HG02610 (cell line): ENCODE measurements around the gene HDAC9.

Experiments used
- ATAC-seq: cut with Tn5 transposase; IDR thresholded peaks from one replicate; pipeline ENCODE4 v1.9.1; 2021; ENCODE audit warnings: mild to moderate bottlenecking, moderate library complexity; ENCODE audit not compliant: unreplicated experiment

Gene HDAC9

GRCh38 chr7:18552943-18553604 lies 57.5 kb downstream of the HDAC9 start:
- no peak for ATAC-seq

GRCh38 chr7:18553605-18554003 lies 58.1 kb downstream of the HDAC9 start:
- ATAC-seq: no peak

- no peak for ATAC-seq
Measured at GRCh38 chr7:18555120-18555519, 59.6 kb downstream of the HDAC9 start.

- no peak for ATAC-seq
Measured at GRCh38 chr7:18555968-18556367, 60.4 kb downstream of the HDAC9 start.

GRCh38 chr7:18558503-18558902 lies 63.0 kb downstream of the HDAC9 start:
- ATAC-seq: no peak

- ATAC-seq: no peak
Measured at GRCh38 chr7:18558910-18559309, 63.4 kb downstream of the HDAC9 start.

GRCh38 chr7:18559756-18560155 lies 64.2 kb downstream of the HDAC9 start:
- ATAC-seq: no peak

GRCh38 chr7:18564779-18565178 lies 69.2 kb downstream of the HDAC9 start:
- ATAC-seq: no peak

GRCh38 chr7:18565337-18565736 lies 69.8 kb downstream of the HDAC9 start:
- ATAC-seq: no peak

GRCh38 chr7:18566205-18566604 lies 70.7 kb downstream of the HDAC9 start:
- no peak for ATAC-seq

GRCh38 chr7:18566829-18567228 lies 71.3 kb downstream of the HDAC9 start:
- ATAC-seq: peak; percentile 100

- ATAC-seq: no peak
Measured at GRCh38 chr7:18570441-18570840, 74.9 kb downstream of the HDAC9 start.

GRCh38 chr7:18570890-18571478 lies 75.4 kb downstream of the HDAC9 start:
- no peak for ATAC-seq

GRCh38 chr7:18572154-18572553 lies 76.6 kb downstream of the HDAC9 start:
- ATAC-seq: peak; percentile 35

- ATAC-seq: no peak
Measured at GRCh38 chr7:18572885-18573284, 77.3 kb downstream of the HDAC9 start.

- no peak for ATAC-seq
Measured at GRCh38 chr7:18573410-18574234, 78.1 kb downstream of the HDAC9 start.

GRCh38 chr7:18574235-18574540 lies 78.6 kb downstream of the HDAC9 start:
- no peak for ATAC-seq

- no peak for ATAC-seq
Measured at GRCh38 chr7:18574676-18575075, 79.1 kb downstream of the HDAC9 start.

GRCh38 chr7:18575622-18576572 lies 80.3 kb downstream of the HDAC9 start:
- ATAC-seq: no peak

GRCh38 chr7:18577096-18577771 lies 81.7 kb downstream of the HDAC9 start:
- ATAC-seq: no peak

GRCh38 chr7:18579698-18580097 lies 84.1 kb downstream of the HDAC9 start:
- no peak for ATAC-seq
